Amniotic stem cell (primary cell): ENCODE results near the gene NKD2.

Source experiments
- DNase-seq: peaks from one replicate; lab custom pipeline; 2025; lab: John Stamatoyannopoulos, UW

Gene NKD2

GRCh38 chr5:1042626-1043025, 34.0 kb downstream of the NKD2 start:
- no peak for DNase-seq

DNA sequence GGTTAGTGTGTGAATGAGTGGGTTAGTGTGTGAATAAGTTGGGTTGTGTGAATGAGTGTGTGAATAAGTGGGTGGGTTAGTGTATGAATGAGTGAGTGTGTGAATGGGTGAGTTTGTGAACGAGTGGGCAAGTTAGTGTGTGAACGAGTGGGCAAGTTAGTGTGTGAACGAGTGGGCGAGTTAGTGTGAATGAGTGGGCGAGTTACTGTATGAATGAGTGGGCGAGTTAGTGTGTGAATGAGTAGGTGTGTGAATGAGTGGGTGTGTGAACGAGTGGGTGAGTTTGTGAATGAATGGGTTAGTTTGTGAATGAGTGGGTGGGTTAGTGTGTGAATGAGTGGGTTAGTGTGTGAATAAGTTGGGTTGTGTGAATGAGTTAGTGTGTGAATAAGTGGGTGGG, 34.7 kb downstream of the NKD2 start:
- DNase-seq, result no peak

DNA sequence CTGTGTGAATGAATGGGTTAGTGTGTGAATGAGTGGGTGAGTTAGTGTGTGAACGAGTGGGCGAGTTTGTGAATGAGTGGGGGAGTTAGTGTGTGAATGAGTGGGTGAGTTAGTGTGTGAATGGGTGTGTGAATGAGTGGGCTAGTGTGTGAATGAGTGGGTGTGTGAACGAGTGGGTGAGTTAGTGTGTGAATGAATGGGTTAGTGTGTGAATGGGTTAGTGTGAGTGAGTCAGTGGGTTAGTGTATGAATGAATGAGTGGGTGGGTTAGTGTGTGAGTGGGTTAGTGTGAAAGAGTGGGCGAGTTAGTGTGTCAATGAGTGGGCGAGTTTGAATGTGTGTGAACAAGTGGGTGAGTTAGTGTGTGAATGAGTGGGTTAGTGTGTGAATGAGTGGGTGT, 35.5 kb downstream of the NKD2 start:
- DNase-seq, result no peak

DNA sequence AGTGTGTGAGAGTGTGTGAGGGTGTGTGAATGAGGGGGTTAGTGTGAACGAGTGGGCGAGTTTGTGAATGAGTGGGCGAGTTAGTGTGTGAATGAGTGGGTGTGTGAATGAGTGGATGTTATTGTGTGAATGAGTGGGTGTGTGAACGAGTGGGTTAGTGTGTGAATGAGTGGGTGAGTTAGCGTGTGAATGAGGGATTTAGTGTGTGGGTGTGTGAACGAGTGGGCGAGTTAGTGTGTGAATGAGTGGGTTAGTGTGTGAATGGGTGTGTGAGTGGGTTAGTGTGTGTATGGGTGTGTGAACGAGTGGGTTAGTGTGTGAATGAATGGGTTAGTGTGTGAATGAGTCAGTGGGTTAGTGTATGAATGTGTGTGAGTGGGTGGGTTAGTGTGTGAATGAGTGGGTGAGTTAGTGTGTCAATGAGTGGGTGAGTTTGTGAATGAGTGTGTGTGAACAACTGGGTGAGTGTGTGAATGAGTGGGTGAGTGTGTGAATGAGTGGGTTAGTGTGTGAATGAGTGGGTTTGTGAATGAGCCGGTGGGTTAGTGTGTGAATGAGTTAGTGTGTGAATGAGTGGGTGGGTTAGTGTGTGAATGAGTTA, 37.5 kb downstream of the NKD2 start:
- DNase-seq, result no peak

GRCh38 chr5:1047332-1047965, 38.8 kb downstream of the NKD2 start:
- no peak for DNase-seq

DNA sequence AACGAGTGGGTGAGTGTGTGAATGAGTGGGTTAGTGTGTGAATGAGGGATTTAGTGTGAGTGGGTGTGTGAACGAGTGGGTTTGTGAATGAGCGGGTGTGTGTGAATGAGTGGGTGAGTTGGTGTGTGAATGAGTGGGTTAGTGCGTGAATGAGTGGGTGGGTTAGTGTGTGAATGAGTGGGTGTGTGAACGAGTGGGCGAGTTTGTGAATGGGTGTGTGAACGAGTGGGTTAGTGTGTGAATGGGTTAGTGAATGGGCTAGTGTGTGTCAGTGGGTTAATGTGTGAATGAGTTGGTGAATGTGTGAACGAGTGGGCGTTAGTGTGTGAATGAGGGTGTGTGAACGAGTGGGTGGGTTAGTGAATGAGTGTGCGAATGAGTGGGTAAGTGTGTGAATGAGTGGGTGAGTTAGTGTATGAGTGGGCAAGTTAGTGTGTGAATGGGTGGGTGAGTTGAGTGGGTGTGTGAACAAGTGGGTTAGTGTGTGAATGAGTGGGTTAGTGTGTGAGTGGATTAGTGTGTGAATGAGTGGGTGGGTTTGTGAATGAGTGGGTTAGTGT, 39.6 kb downstream of the NKD2 start:
- DNase-seq, result no peak

- no peak for DNase-seq
Observed at GRCh38 chr5:1048861-1049838, 40.5 kb downstream of the NKD2 start.

DNA sequence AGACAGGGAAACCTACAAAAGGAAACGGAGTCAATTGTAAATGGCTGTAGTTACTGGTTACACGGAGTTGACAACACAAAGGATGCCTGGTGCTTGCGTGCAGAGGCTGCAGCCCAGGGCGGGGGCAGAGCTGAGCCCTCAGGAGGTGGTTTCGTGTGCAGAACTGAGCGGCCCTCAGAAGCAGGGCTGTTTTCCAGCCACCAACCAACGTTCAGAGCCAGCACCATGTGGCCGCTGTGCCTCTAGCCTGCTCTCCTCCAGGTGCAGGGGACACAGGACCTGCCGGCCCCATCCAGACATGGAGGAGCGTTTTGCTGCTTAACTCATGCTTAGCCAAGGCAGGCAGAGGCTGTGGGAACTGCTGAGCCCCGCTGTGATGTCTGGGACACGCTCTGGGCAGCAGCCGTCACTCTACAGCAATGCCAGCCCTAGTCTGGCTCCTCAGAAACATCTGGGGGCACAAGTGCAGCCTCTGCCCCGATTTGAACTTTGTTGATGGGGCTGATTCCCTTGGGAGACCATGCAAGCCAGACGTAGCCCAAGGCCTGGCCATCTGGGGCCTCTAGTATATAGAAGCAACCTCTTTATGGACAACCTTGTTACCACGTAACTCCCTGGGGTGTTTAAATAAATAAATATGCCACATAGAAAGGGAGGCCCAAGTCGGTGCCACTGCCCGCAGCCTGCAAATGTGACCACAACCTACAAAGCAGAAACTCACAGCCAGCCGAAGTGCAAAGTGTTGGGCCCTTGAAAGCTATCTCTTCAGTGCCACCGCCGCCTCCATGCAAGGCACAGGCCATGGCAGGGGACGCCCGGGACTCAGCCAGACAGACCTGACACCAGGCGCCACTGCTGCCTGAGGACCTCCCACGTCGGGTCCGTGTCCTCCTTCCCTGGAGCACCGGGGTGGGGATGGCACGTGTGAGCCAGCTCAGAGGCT, 42.1 kb downstream of the NKD2 start:
- DNase-seq, result no peak

- DNase-seq, result no peak
Observed at GRCh38 chr5:1051366-1051720, 42.7 kb downstream of the NKD2 start.

- no peak for DNase-seq
Observed at GRCh38 chr5:1052076-1052475, 43.5 kb downstream of the NKD2 start.

- DNase-seq, result no peak
Observed at GRCh38 chr5:1052641-1053390, 44.2 kb downstream of the NKD2 start.

- no peak for DNase-seq
Observed at GRCh38 chr5:1053391-1054017, 44.9 kb downstream of the NKD2 start.

DNA sequence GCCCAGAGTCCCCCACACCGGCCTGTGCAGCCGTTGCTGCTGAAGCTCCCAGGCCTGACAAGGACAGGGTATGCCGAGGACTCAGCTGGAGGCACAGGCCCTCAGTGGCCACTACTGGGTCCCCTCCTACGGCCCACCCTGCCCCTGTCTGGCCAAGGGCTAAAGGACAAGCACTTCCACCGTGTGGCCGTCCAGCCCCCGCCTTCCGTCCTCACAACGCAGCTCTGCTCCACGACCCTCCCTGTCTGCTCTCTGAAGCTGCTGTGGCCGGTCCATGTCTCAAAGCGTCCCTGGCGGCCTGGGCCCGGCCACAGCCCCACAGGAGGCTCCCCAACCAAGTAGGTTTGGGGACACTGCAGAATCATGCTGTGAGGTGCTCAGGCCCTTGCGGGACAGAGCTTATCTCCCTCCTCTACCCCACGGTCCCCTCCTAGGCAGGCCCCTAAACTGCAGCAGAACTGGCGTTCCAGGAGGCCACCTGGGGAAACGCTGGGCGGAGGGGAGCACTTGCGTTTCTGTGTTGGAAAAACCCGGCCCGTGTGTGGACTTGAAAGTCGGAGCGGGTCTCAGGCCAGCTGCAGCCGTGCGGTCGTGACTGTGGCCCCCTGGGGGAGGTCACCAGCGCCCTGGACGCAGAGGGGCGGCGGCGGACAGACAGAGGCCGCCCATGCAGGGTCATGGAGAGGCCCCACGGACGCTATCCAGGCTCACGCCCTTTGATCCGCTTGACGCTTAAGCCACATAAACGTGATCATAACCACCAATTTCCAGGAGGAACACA, 45.6 kb downstream of the NKD2 start:
- DNase-seq, result no peak

DNA sequence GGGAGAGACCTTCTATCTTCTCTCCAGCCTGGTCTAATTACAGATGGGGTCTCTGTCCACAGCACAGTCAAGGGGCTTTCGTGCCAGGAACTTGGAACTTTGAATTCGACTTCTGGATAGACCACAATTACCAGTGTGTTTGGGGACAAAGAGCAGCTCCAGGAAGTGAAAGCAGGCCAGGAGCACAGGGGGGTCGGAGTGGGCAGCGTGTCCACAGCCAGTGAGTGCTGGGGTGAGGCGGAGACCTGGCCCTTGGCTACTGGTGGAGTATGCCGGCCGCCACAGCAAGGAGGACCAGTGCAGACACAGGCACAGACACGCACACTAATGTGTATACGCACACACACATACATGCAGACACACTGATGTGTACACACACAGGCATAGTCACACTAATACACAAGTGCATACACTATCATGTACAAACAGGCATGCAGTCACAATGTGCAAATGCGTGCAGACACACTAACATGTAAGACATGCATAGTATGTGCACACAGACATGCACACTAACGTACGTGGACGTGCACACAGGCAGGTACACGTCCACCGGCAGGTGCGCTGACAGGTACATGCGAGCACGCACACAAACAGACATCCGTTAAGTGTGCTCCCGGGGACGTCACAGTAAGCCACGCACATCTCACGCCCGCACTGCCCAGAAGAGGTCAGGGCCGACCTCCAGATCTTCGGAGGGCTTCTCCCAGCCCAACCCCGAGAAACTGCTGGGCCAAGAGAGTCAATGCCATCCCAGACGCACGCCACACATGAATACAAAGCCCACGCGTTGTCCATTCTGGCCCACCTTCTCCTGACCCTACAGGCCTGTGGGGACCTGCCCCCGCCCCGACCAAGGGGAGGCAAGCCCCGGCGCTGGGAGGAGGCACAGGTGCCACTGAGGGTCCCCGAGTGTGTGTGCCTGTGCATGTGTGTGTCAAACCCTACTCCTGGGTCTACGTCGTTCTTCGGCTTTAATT, 46.5 kb downstream of the NKD2 start:
- no peak for DNase-seq

- DNase-seq, result no peak
Observed at GRCh38 chr5:1055896-1056610, 47.5 kb downstream of the NKD2 start.

DNA sequence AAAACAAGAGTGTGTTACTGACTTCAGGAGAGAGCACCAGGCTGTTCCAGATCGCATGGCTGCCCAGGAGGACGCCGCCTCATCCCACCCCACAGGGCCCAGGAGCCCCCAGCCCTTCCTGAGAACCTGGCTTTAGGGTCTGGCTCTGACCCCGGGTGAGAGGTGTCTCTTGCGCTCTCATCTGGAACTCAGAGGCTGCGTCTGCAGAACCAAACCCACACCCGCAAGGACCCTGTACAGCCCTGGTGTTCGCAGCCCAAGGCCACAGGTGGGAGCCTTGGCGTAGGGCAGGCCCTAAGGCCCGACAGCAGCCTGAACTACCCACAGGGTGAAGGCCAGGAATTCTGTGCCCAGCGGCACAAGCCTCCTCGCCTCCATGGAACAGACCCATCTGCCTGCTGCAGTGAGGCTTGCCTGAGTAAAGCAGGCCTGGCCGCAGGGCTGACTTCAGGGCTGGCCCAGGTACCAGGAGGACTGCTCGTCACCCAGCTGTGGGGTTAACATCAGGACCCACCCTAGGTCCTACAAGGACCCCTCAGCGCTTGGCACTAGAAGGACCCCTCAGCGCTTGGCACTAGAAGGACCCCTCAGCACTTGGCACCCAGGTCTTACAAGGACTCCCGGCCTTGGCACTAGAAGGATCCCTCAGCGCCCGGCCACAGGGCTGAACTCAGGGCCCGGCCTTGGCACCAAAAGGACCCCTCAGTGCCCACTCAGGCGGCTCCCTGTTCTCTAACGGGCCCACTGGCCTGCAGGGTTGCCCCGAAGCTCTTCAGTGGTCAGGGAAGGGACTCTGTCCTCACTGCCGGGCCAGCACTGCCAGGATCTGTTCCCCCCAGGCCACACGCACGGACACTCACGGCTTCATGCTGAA, 48.2 kb downstream of the NKD2 start:
- DNase-seq, result no peak
